Activated CD8-positive, alpha-beta T cell treated with anti-CD3 and anti-CD28 coated beads for 36 hours (primary cell): ENCODE data around the gene RAB20. TPM values are rescaled to one million over a fixed set of nuclear protein-coding genes. Genes with fewer than 3 reads are reported as not detected.

Experiments used
- ATAC-seq: fragments of 200-7000 bp; cut with Tn5 transposase; one replicate; pipeline ENCODE4 v1.10.0; 2021; ENCODE audit warnings: mild to moderate bottlenecking, moderate library complexity
- CTCF ChIA-PET: fragments of 350-600 bp; sonication (Branson Sonifier 250); formaldehyde crosslinking; loops from one replicate; lab custom pipeline; 2021; ENCODE audit warnings: antibody characterized with exemption; lab: Charles Lee
- POLR2A ChIA-PET: fragments of 350-600 bp; sonication (Branson Sonifier 250); formaldehyde crosslinking; loops from one replicate; lab custom pipeline; 2021; ENCODE audit warnings: antibody characterized with exemption; lab: Charles Lee
- DNase-seq: peaks from one replicate; pipeline ENCODE4 v3.0.0-alpha.2; 2020
- H3K27ac Mint-ChIP-seq: one replicate; pipeline ENCODE4 v1.8.0; 2021; ENCODE audit warnings: mild to moderate bottlenecking, mixed read lengths
- H3K27me3 Mint-ChIP-seq: one replicate; pipeline ENCODE4 v1.8.0; 2021; ENCODE audit warnings: mixed read lengths
- H3K36me3 Mint-ChIP-seq: one replicate; pipeline ENCODE4 v1.8.0; 2021; ENCODE audit warnings: low read depth, mixed read lengths
- H3K4me1 Mint-ChIP-seq: one replicate; pipeline ENCODE4 v1.8.0; 2021; ENCODE audit warnings: low read depth, mixed read lengths
- H3K4me3 Mint-ChIP-seq: one replicate; pipeline ENCODE4 v1.8.0; 2021; ENCODE audit warnings: mild to moderate bottlenecking, moderate library complexity, mixed read lengths
- H3K9me3 Mint-ChIP-seq: one replicate; pipeline ENCODE4 v1.8.0; 2021; ENCODE audit warnings: mixed read lengths
- intact Hi-C: fragments of 100-400 bp; cut with micrococcal nuclease; formaldehyde crosslinking; loops from one replicate; pipeline ENCODE4 v1.10.0; 2022
- total RNA-seq, 2 experiments: library from RNA; stranded (reverse); gene quantifications; one replicate each; pipeline ENCODE4 v1.2.3, GENCODE V29; 2021
- TF ChIP-seq, protein P1 (sequence below): fragments of 200-600 bp; IDR thresholded peaks from one replicate; pipeline ENCODE4 v1.8.0; 2022; ENCODE audit warnings: antibody characterized with exemption, mild to moderate bottlenecking

The RAB20 gene
- total RNA-seq, 2 experiments from 2014 or later, result 10.3 to 11.1 TPM

DNA sequence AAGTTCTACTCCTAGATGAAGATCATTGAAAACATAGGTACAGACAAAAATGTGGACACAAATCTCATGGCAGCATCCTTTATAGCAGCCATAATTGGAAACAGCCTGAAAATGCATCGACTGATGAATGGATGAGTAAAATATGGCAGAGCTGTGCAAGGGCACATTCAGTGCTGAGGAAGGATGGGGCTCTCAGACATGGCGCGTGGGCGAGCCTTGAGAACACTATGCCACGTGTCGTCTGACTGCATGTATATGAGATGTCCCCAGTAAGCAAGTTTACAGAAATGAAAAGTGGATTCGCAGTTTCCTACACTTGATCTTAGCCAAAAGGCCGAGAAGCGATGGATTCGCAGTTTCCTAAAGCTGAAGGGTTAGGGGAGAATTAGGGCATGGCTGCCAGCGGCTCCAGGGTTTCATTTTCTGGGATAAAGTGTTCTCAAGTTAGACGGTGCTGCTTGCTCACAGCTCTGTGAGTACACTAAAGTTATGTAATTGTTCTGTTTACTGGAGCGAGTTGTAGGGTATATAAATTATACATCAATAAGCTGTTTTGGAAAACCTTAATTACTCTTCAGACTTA, 78.0 kb downstream of the RAB20 start:
- DNase-seq (no peak), ATAC-seq (no peak)
- Mint-ChIP-seq H3K9me3 (no peaks in the 10 kb centered on the region), H3K27ac (no peak overlapping the region), H3K4me1 (no peaks in the 10 kb centered on the region), H3K36me3 (no peaks in the 10 kb centered on the region), H3K4me3 (no peak overlapping the region), H3K27me3 (no peaks in the 10 kb centered on the region)
- TF ChIP-seq, protein P1, sequence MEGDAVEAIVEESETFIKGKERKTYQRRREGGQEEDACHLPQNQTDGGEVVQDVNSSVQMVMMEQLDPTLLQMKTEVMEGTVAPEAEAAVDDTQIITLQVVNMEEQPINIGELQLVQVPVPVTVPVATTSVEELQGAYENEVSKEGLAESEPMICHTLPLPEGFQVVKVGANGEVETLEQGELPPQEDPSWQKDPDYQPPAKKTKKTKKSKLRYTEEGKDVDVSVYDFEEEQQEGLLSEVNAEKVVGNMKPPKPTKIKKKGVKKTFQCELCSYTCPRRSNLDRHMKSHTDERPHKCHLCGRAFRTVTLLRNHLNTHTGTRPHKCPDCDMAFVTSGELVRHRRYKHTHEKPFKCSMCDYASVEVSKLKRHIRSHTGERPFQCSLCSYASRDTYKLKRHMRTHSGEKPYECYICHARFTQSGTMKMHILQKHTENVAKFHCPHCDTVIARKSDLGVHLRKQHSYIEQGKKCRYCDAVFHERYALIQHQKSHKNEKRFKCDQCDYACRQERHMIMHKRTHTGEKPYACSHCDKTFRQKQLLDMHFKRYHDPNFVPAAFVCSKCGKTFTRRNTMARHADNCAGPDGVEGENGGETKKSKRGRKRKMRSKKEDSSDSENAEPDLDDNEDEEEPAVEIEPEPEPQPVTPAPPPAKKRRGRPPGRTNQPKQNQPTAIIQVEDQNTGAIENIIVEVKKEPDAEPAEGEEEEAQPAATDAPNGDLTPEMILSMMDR, result no peak
- intact Hi-C loops, result no loop called here
- ChIA-PET POLR2A (no interaction called here), CTCF (no interaction called here)

DNA sequence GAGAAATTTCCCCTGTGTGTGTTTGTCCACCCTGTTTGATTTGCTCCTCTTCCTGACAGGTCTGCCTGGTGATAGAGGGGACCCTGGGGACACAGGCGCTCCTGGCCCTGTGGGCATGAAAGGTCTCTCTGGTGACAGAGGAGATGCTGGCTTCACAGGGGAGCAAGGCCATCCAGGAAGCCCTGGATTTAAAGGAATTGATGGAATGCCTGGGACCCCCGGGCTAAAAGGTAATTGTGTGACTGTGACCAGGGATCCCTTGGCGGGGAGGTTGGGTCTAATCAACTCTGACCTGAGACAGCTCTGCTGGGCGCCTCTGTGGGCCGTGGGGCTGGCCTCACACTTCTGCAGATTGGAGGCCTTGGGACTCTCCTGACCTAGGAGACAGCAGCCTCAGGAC, 81.4 kb downstream of the RAB20 start:
- H3K27me3 Mint-ChIP-seq, result no peaks in the 10 kb centered on the region
- no peaks in the 10 kb centered on the region for H3K9me3 Mint-ChIP-seq
- ATAC-seq (no peak), DNase-seq (no peak)
- no peak overlapping the region for H3K27ac Mint-ChIP-seq
- ChIA-PET CTCF (no interaction called here), POLR2A (no interaction called here)
- no peak overlapping the region for H3K4me3 Mint-ChIP-seq
- intact Hi-C loops, result no loop called here
- H3K4me1 Mint-ChIP-seq, result no peaks in the 10 kb centered on the region
- H3K36me3 Mint-ChIP-seq, result no peaks in the 10 kb centered on the region
- TF ChIP-seq, protein P1, result no peak

DNA sequence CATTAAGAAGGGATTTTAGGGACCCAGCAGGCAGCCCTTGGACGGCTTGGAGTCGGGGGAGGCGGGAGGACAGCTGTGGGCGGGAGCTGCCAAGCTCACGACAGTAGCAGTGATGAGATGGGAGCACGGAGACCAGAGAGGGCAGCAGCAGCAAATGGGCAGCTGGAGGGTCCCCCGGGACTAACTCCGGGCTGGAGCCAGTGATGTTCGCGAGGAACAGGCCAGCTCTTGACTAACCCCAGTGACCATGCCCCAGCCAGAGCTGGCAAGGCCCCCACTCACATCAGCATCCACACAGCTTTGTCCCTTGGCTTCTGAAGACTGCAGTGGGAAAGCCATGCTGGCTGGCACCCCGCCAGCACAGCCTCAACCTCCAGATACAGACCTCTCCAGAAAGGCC, 81.9 kb downstream of the RAB20 start:
- ChIA-PET CTCF (no interaction called here), POLR2A (no interaction called here)
- ATAC-seq (no peak), DNase-seq (no peak)
- intact Hi-C loops, result no loop called here
- H3K27me3 Mint-ChIP-seq, result no peaks in the 10 kb centered on the region
- no peaks in the 10 kb centered on the region for H3K36me3 Mint-ChIP-seq
- no peaks in the 10 kb centered on the region for H3K9me3 Mint-ChIP-seq
- H3K4me3 Mint-ChIP-seq, result no peak overlapping the region
- no peak overlapping the region for H3K27ac Mint-ChIP-seq
- TF ChIP-seq, protein P1, result no peak
- no peaks in the 10 kb centered on the region for H3K4me1 Mint-ChIP-seq

DNA sequence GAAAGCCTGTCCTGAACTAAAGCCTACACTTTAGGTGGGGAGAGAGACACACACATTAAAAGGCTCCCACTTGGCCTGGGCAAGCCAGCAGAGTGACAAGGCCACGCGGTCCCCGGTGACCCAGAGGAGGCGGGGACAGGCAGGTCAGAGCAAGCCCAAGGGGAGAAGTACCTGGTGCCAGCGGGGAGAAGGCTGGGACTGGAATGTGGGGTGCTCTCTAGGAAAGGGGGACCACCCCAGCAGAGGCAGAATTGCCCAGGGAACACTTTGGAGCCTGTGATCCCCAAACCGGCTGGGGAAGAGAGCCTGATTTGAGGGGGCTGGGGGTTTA, 82.3 kb downstream of the RAB20 start:
- Mint-ChIP-seq H3K27me3 (no peaks in the 10 kb centered on the region), H3K4me1 (no peaks in the 10 kb centered on the region), H3K9me3 (no peaks in the 10 kb centered on the region), H3K27ac (no peak overlapping the region), H3K4me3 (no peak overlapping the region), H3K36me3 (no peaks in the 10 kb centered on the region)
- CTCF ChIA-PET, result no interaction called here
- DNase-seq, result no peak
- POLR2A ChIA-PET, result no interaction called here
- TF ChIP-seq, protein P1, result no peak
- ATAC-seq, result no peak
- intact Hi-C loops, result no loop called here

DNA sequence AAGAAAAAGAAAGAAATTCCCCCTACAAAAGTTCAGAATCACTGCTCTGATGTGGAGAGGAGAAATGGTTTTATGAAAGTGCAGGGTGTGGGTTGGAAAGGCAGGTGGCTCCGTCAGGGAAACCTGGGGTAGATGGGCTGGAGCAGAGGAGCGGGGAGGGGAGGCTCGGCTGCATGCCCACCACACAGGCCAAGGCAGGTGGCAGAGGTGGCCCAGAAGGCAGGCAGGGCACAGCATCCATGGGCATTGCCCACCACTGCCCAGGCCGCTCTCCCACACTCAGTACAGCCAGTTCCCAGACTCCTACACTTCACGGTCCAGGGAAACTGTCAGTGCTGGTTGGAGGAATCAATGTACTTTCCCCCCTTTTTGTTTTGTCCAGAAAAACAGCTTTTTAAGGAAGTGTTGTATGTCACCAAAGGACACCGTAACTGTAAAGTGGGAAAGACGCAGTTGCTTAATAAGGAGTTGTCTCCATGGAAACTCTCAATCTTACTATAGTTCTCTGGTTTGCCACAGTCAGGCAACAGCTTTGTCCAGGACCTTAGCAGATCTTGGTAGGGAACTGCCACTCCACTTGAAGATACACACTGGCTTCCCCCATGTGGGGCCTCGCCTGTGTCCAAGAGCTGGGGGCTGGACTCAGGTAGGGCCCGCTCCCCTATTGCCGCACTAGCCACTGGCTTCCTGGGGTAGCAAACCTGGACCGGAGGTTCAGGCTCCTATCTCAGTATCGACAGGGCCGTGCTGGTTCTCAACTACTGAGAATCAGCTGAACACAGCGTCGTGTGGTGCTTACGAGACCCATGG, 82.9 kb downstream of the RAB20 start:
- POLR2A ChIA-PET, result no interaction called here
- CTCF ChIA-PET, result no interaction called here
- Mint-ChIP-seq H3K27me3 (no peaks in the 10 kb centered on the region), H3K9me3 (no peaks in the 10 kb centered on the region), H3K4me3 (no peak overlapping the region), H3K4me1 (no peaks in the 10 kb centered on the region), H3K36me3 (no peaks in the 10 kb centered on the region), H3K27ac (no peak overlapping the region)
- TF ChIP-seq, protein P1, result no peak
- intact Hi-C loops, result no loop called here
- ATAC-seq (no peak), DNase-seq (no peak)
